Endothelial cell of umbilical vein (primary cell): ENCODE measurements around the gene NXPH4.

ENCODE experiments used
- EZH2 ChIP-seq: IDR thresholded peaks from 2 replicates; pipeline ENCODE4 v1.6.1; 2012; ENCODE audit warnings: borderline replicate concordance, low read depth, mild to moderate bottlenecking, moderate library complexity, low read length, inconsistent platforms; ENCODE audit not compliant: severe bottlenecking
- FOS ChIP-seq: IDR thresholded peaks from 2 replicates; pipeline ENCODE4 v1.6.1; 2011; ENCODE audit warnings: mild to moderate bottlenecking, low read length, moderate library complexity, borderline replicate concordance; ENCODE audit not compliant: insufficient read depth
- GATA2 ChIP-seq: IDR thresholded peaks from 2 replicates; pipeline ENCODE4 v1.7.0; 2011; ENCODE audit warnings: low read depth, mild to moderate bottlenecking, moderate library complexity, mixed read lengths, low read length; ENCODE audit not compliant: insufficient read length, insufficient read depth
- JUN ChIP-seq: IDR thresholded peaks from 2 replicates; pipeline ENCODE4 v1.6.1; 2011; ENCODE audit warnings: borderline replicate concordance, low read depth; ENCODE audit not compliant: insufficient read length, insufficient read depth
- MYC ChIP-seq: IDR thresholded peaks from one replicate; pipeline ENCODE4 v1.6.1; 2011; ENCODE audit warnings: mild to moderate bottlenecking, low read depth, low read length
- POLR2A ChIP-seq: IDR thresholded peaks from 2 replicates; pipeline ENCODE4 v1.6.1; 2012; ENCODE audit warnings: low read depth, mild to moderate bottlenecking, control low read depth, low read length
- POLR2AphosphoS5 ChIP-seq: IDR thresholded peaks from 2 replicates; pipeline ENCODE4 v1.6.1; 2012; ENCODE audit warnings: low read depth, mild to moderate bottlenecking, control low read depth, low read length, moderate library complexity; ENCODE audit not compliant: insufficient read depth
- TF ChIP-seq, protein P1 (sequence below), 2 donors: IDR thresholded peaks; 1 replicate in 1 of 2; 2 replicates in 1 of 2; pipeline ENCODE4 v1.5.1; 2011; ENCODE audit warnings: low read length in 2 of 2, mild to moderate bottlenecking in 2 of 2, moderate library complexity in 2 of 2, control low read depth in 1 of 2, inconsistent platforms in 1 of 2, low read depth in 1 of 2; ENCODE audit not compliant: insufficient read depth in 1 of 2; ENCODE audit errors: extremely low read depth in 1 of 2
- TF ChIP-seq, protein P2 (sequence below): IDR thresholded peaks from 2 replicates; pipeline ENCODE4 v1.6.1; 2011; ENCODE audit not compliant: insufficient read depth, insufficient read length

DNA sequence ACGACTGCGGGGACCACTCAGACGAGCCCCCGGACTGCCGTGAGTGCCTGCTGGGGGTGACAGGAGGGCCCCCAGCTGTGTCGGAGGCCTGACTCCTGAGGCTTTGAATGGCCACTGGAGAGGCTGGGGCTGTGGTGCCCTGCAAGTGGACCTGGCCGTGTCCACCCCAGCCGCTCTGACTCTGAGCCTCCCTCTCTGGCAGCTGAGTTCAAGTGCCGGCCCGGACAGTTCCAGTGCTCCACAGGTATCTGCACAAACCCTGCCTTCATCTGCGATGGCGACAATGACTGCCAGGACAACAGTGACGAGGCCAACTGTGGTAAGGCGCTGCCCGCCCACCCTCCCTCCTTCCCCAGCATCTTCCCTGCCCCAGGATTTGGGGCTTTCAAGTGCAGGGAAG is 16.1 kb upstream of the NXPH4 start:
- TF ChIP-seq, protein P1, sequence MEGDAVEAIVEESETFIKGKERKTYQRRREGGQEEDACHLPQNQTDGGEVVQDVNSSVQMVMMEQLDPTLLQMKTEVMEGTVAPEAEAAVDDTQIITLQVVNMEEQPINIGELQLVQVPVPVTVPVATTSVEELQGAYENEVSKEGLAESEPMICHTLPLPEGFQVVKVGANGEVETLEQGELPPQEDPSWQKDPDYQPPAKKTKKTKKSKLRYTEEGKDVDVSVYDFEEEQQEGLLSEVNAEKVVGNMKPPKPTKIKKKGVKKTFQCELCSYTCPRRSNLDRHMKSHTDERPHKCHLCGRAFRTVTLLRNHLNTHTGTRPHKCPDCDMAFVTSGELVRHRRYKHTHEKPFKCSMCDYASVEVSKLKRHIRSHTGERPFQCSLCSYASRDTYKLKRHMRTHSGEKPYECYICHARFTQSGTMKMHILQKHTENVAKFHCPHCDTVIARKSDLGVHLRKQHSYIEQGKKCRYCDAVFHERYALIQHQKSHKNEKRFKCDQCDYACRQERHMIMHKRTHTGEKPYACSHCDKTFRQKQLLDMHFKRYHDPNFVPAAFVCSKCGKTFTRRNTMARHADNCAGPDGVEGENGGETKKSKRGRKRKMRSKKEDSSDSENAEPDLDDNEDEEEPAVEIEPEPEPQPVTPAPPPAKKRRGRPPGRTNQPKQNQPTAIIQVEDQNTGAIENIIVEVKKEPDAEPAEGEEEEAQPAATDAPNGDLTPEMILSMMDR (IDR thresholded peaks at IDR 0.05; ENCODE audit: extremely low read depth in 1 of 2, insufficient read depth in 1 of 2, low read depth in 1 of 2, low read length in 2 of 2) = no peak
- TF ChIP-seq POLR2A (no peak), POLR2AphosphoS5 (no peak), EZH2 (no peak), JUN (no peak), MYC (no peak), FOS (no peak), GATA2 (no peak)
- TF ChIP-seq, protein P2, sequence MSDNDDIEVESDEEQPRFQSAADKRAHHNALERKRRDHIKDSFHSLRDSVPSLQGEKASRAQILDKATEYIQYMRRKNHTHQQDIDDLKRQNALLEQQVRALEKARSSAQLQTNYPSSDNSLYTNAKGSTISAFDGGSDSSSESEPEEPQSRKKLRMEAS = no peak
